ENCODE measurements around the gene STARD5. TPM values are rescaled to one million over a fixed set of nuclear protein-coding genes. Genes with fewer than 3 reads are reported as not detected.

STARD5 gene
- polyA plus RNA-seq, 2 of the 4 experiments (the other 2 are of a cell fraction) = 2.1 to 2.8 TPM

DNA sequence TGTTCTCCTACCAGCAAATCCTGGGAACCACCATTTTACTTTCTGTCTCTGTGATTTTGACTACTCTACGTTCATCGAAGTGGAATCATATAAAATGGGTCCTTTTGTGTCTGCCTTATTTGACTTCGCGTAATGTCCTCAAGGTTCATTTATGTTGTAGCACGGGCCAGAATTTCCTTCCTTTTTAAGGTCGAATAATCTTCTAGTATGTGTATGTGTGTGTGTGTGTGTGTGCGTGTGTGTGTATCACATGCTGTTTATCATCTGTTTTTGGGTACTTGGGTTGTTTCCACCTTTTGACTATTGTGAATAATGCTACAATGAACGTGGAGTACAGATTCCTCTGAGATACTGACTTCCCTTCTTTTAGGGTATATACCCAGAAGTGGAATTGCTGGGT, 35.3 kb downstream of the STARD5 start:
- ATAC-seq (no peak), DNase-seq (ENCODE audit: low read depth in 1 of 2, low spot score in 1 of 2) (no peak), FAIRE-seq (no peak)
- no peak for TF ChIP-seq HOXA7 (CRISPR knock-in tag; IDR thresholded peaks at IDR 0.05)
- TF ChIP-seq ZC3H11A (IDR thresholded peaks at IDR 0.05) = no peak
- TF ChIP-seq RNF2 (IDR thresholded peaks at IDR 0.05; ENCODE audit: borderline replicate concordance, low read depth) = no peak
- TF ChIP-seq ESRRA (IDR thresholded peaks at IDR 0.05; ENCODE audit: borderline replicate concordance, low read length) = no peak
- no peak for TF ChIP-seq RCOR1 (IDR thresholded peaks at IDR 0.05; ENCODE audit: low read depth, low read length)
- TF ChIP-seq EP300 (IDR thresholded peaks at IDR 0.05) = no peak
- no peak for TF ChIP-seq CBX8 (IDR thresholded peaks at IDR 0.05)
- TF ChIP-seq TFCP2L1 (CRISPR knock-in tag; IDR thresholded peaks at IDR 0.05) = no peak
- TF ChIP-seq RAD21 (conservative IDR thresholded peaks at IDR 0.05 in 1 of 2, IDR thresholded peaks at IDR 0.05 in 1 of 2) = no peak
- TF ChIP-seq NPAS2 (CRISPR knock-in tag; IDR thresholded peaks at IDR 0.05; ENCODE audit: borderline replicate concordance) = no peak
- no peak for TF ChIP-seq POLR2AphosphoS2 (conservative IDR thresholded peaks at IDR 0.05; ENCODE audit: low read length)
- no peak overlapping the region for H3K4me2 ChIP-seq
- CTCF ChIA-PET = no interaction called here
- no peak overlapping the region for H3K4me3 ChIP-seq
- no peak overlapping the region for H3K27ac ChIP-seq
- no peaks in the 10 kb centered on the region for H3K9me3 ChIP-seq
- POLR2A ChIA-PET = no interaction called here
- no peaks in the 10 kb centered on the region for H3K4me1 ChIP-seq
- WGBS (ENCODE audit: missing lambda C conversion rate) = 54% methylated on average over 8 of the region's 8 CpGs

DNA sequence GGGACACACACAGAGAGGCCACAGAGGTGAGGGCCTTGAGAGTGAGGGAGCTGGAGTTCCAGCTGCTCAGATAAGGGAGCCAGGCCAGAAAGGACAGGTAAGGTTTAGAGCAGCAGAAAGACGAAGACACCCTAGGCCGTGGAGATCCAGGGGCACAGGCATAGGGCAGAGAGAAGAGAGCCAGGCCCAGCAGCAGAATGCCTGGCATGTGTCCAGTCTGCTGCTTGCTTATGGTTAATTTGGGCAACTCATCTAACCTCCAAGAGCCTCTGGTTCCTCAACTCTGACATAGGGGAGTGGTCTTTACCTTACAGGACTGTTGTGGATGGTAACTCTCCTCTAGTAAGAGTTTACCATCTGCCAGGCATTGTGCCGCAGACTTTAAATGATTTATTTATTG, 35.9 kb downstream of the STARD5 start:
- ChIA-PET POLR2A (no interaction called here), CTCF (interaction anchor here (1.0 to 2.1 kb wide), 2 partner anchors 13 to 22 kb away, joined by 5 to 11 read pairs; no protein-coding TSS in a partner anchor)

DNA sequence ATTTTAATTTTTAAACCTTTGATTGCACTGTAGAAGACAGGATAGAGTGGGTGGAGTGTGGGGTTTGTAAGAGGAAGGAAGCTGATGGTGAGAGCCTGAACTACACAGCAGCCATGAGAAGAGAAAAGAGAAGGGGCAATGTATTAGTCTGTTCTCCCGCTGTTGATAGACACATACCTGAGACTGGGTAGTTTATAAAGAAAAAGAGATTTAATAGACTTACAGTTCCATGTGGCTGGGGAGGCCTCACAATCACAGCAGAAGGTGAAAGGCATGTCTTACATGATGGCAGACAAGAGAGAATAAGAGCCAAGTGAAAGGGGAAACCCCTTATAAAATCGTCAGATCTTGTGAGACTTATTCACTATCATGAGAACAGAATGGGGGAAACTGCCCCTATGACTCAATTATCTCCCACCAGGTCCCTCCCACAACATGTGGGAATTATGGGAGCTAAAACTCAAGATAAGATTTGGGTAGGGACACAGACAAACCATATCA, 37.3 kb downstream of the STARD5 start:
- ATAC-seq (no peak), FAIRE-seq (no peak), DNase-seq (ENCODE audit: low read depth in 1 of 2, low spot score in 1 of 2) (no peak)
- CTCF ChIA-PET = interaction anchor here (1.2 to 2.2 kb wide), 6 partner anchors 11 to 114 kb away, joined by 3 to 17 read pairs (median 4); no protein-coding TSS in a partner anchor
- H3K4me2 ChIP-seq = no peak overlapping the region
- H3K4me3 ChIP-seq = no peak overlapping the region
- no peak overlapping the region for H3K27ac ChIP-seq
- 49% methylated on average over 2 of the region's 2 CpGs for WGBS (ENCODE audit: missing lambda C conversion rate)
- TF ChIP-seq NFE2L2 (conservative IDR thresholded peaks at IDR 0.05; ENCODE audit: low read length) (no peak), EHMT2 (IDR thresholded peaks at IDR 0.05; ENCODE audit: low read depth) (no peak), HDAC2 (IDR thresholded peaks at IDR 0.05) (no peak), CHD2 (IDR thresholded peaks at IDR 0.05; ENCODE audit: low read length, partially characterized antibody) (no peak)
- H3K9me3 ChIP-seq = no peaks in the 10 kb centered on the region
- POLR2A ChIA-PET = no interaction called here
- H3K4me1 ChIP-seq = no peaks in the 10 kb centered on the region

More for the DNA sequence above, 35.9 kb downstream of the STARD5 start:
- H3K4me2 ChIP-seq = no peak overlapping the region
- H3K27ac ChIP-seq = no peak overlapping the region
- H3K4me1 ChIP-seq = no peaks in the 10 kb centered on the region
- no peaks in the 10 kb centered on the region for H3K9me3 ChIP-seq
- no peak for ATAC-seq
- WGBS (ENCODE audit: missing lambda C conversion rate) = 49% methylated on average over 3 of the region's 3 CpGs
- no peak for DNase-seq (ENCODE audit: low read depth in 1 of 2, low spot score in 1 of 2)
- no peak overlapping the region for H3K4me3 ChIP-seq
- TF ChIP-seq BHLHE40 (IDR thresholded peaks at IDR 0.05; ENCODE audit: low read depth, low read length) = no peak
- no peak for TF ChIP-seq KDM5A (IDR thresholded peaks at IDR 0.05)
- TF ChIP-seq ZSCAN20 (CRISPR knock-in tag; IDR thresholded peaks at IDR 0.05) = no peak
- TF ChIP-seq, protein P1, sequence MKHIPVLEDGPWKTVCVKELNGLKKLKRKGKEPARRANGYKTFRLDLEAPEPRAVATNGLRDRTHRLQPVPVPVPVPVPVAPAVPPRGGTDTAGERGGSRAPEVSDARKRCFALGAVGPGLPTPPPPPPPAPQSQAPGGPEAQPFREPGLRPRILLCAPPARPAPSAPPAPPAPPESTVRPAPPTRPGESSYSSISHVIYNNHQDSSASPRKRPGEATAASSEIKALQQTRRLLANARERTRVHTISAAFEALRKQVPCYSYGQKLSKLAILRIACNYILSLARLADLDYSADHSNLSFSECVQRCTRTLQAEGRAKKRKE (CRISPR knock-in tag; IDR thresholded peaks at IDR 0.05; ENCODE audit: low read depth) = no peak
- TF ChIP-seq, protein P2, sequence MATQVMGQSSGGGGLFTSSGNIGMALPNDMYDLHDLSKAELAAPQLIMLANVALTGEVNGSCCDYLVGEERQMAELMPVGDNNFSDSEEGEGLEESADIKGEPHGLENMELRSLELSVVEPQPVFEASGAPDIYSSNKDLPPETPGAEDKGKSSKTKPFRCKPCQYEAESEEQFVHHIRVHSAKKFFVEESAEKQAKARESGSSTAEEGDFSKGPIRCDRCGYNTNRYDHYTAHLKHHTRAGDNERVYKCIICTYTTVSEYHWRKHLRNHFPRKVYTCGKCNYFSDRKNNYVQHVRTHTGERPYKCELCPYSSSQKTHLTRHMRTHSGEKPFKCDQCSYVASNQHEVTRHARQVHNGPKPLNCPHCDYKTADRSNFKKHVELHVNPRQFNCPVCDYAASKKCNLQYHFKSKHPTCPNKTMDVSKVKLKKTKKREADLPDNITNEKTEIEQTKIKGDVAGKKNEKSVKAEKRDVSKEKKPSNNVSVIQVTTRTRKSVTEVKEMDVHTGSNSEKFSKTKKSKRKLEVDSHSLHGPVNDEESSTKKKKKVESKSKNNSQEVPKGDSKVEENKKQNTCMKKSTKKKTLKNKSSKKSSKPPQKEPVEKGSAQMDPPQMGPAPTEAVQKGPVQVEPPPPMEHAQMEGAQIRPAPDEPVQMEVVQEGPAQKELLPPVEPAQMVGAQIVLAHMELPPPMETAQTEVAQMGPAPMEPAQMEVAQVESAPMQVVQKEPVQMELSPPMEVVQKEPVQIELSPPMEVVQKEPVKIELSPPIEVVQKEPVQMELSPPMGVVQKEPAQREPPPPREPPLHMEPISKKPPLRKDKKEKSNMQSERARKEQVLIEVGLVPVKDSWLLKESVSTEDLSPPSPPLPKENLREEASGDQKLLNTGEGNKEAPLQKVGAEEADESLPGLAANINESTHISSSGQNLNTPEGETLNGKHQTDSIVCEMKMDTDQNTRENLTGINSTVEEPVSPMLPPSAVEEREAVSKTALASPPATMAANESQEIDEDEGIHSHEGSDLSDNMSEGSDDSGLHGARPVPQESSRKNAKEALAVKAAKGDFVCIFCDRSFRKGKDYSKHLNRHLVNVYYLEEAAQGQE (IDR thresholded peaks at IDR 0.05) = no peak
- no peak for TF ChIP-seq NPAS2 (CRISPR knock-in tag; IDR thresholded peaks at IDR 0.05; ENCODE audit: borderline replicate concordance)
- FAIRE-seq = no peak
